Neural progenitor cell (in vitro differentiated cells): ENCODE results near the gene HSPB3. TPM values are rescaled to one million over a fixed set of nuclear protein-coding genes. Genes with fewer than 3 reads are reported as not detected.

Experiments
- DNase-seq: peaks from one replicate; pipeline ENCODE4 v3.0.0-alpha.2; 2016; ENCODE audit warnings: low spot score
- H2AFZ ChIP-seq: fragments of 200-600 bp; sonication (generic); replicated peaks from 2 replicates; pipeline ENCODE4 v1.6.1; 2016; ENCODE audit warnings: antibody characterized with exemption
- H3F3A ChIP-seq: fragments of 200-600 bp; sonication (generic); 2 replicates; pipeline ENCODE4 v1.6.1; 2016; ENCODE audit warnings: antibody characterized with exemption, low read depth
- H3K27ac ChIP-seq: fragments of 200-600 bp; sonication (generic); 2 replicates; pipeline ENCODE4 v1.5.1; 2016; ENCODE audit warnings: mild to moderate bottlenecking
- H3K27me3 ChIP-seq: fragments of 200-600 bp; sonication (generic); 2 replicates; pipeline ENCODE4 v1.6.1; 2016; ENCODE audit warnings: mild to moderate bottlenecking, moderate library complexity
- H3K36me3 ChIP-seq: fragments of 200-600 bp; sonication (generic); 2 replicates; pipeline ENCODE4 v1.5.1; 2016
- H3K4me1 ChIP-seq: fragments of 200-600 bp; sonication (generic); 2 replicates; pipeline ENCODE4 v1.6.1; 2016; ENCODE audit warnings: mixed run types
- H3K4me2 ChIP-seq: fragments of 200-600 bp; sonication (generic); 2 replicates; pipeline ENCODE4 v1.6.1; 2016
- H3K4me3 ChIP-seq: fragments of 200-600 bp; sonication (generic); 2 replicates; pipeline ENCODE4 v1.5.1; 2016
- H3K79me2 ChIP-seq: fragments of 200-600 bp; sonication (generic); 2 replicates; pipeline ENCODE4 v1.6.1; 2016; ENCODE audit warnings: low read depth
- H3K9ac ChIP-seq: fragments of 200-600 bp; sonication (generic); 2 replicates; pipeline ENCODE4 v1.6.1; 2016
- H3K9me3 ChIP-seq: fragments of 200-600 bp; sonication (generic); 2 replicates; pipeline ENCODE4 v1.5.1; 2016; ENCODE audit warnings: low read depth
- H4K20me1 ChIP-seq: fragments of 200-600 bp; sonication (generic); 2 replicates; pipeline ENCODE4 v1.6.1; 2016; ENCODE audit warnings: low read depth
- H3K27ac Mint-ChIP-seq: 3 replicates; pipeline ENCODE4 v1.8.0; 2021; ENCODE audit warnings: mixed read lengths
- H3K27me3 Mint-ChIP-seq: 2 replicates; pipeline ENCODE4 v1.8.0; 2022; ENCODE audit warnings: low read depth, mild to moderate bottlenecking, inconsistent platforms, moderate library complexity, mixed read lengths; ENCODE audit not compliant: insufficient read depth
- H3K36me3 Mint-ChIP-seq: 3 replicates; pipeline ENCODE4 v1.8.0; 2021; ENCODE audit warnings: mixed read lengths
- H3K4me1 Mint-ChIP-seq: 3 replicates; pipeline ENCODE4 v1.8.0; 2021; ENCODE audit warnings: mixed read lengths
- H3K4me3 Mint-ChIP-seq: 3 replicates; pipeline ENCODE4 v1.8.0; 2021; ENCODE audit warnings: mild to moderate bottlenecking, moderate library complexity, mixed read lengths
- H3K9me3 Mint-ChIP-seq: 3 replicates; pipeline ENCODE4 v1.8.0; 2020; ENCODE audit warnings: mixed read lengths
- EZH2 ChIP-seq: fragments of 200-600 bp; sonication (generic); IDR thresholded peaks from 2 replicates; pipeline ENCODE4 v1.6.1; 2017; ENCODE audit warnings: antibody characterized with exemption, mild to moderate bottlenecking, moderate library complexity
- EZH2phosphoT487 ChIP-seq: fragments of 200-600 bp; sonication (generic); IDR thresholded peaks from 2 replicates; pipeline ENCODE4 v1.6.1; 2017; ENCODE audit warnings: antibody characterized with exemption
- total RNA-seq: library from RNA; depleted of rRNA; stranded (reverse); fragments of >200 nt; gene quantifications from 2 replicates; pipeline ENCODE4 v1.2.3, GENCODE V29; 2015; ENCODE audit warnings: low replicate concordance
- TF ChIP-seq, protein P1 (sequence below): fragments of 200-600 bp; sonication (generic); IDR thresholded peaks from 2 replicates; pipeline ENCODE4 v1.5.1; 2017; ENCODE audit warnings: antibody characterized with exemption, mild to moderate bottlenecking

The HSPB3 gene, protein sequence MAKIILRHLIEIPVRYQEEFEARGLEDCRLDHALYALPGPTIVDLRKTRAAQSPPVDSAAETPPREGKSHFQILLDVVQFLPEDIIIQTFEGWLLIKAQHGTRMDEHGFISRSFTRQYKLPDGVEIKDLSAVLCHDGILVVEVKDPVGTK
- total RNA-seq = not detected in 2 replicates

DNA sequence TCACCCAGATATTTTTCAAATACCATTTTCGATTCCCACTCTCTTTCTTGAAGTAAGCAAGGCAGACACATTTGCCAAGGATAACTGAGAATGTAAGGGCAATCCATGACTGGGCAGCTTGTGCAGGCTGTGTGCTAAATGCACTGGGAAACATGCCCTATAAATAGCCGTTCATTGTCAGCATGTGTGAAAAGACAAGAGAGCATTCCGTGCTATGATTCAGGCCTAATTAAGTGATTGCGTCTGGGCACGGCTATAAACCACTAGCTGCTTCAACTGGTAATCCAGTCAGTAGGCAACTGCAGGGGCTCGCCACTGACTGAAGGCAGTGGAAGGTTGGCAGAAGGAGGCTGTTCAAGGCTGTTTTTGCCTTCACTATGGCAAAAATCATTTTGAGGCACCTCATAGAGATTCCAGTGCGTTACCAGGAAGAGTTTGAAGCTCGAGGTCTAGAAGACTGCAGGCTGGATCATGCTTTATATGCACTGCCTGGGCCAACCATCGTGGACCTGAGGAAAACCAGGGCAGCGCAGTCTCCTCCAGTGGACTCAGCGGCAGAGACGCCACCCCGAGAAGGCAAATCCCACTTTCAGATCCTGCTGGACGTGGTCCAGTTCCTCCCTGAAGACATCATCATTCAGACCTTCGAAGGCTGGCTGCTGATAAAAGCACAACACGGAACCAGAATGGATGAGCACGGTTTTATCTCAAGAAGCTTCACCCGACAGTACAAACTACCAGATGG lies at the start of gene HSPB3:
Gene HSPB3, plus strand, starts transcription at position 287 of the 745 bp plus-strand sequence. Its CDS starts 91 bp downstream, at position 378.
- Histone ChIP-seq H3K4me1 (peaks cover 4% of the 10 kb centered on the region), H3K9ac (no peak within 1 kb of the TSS), H3F3A (no peaks in the 10 kb centered on the region), H4K20me1 (no peaks in the 10 kb centered on the region), H3K27ac (no peak within 1 kb of the TSS), H3K36me3 (no peaks in the 10 kb centered on the region), H3K79me2 (no peaks in the 10 kb centered on the region), H2AFZ (no peak within 1 kb of the TSS), H3K4me2 (no peak within 1 kb of the TSS), H3K4me3 (no peak within 1 kb of the TSS), H3K9me3 (no peaks in the 10 kb centered on the region), H3K27me3 (no peaks in the 10 kb centered on the region)
- TF ChIP-seq EZH2phosphoT487 (no peak), EZH2 (no peak)
- TF ChIP-seq, protein P1, sequence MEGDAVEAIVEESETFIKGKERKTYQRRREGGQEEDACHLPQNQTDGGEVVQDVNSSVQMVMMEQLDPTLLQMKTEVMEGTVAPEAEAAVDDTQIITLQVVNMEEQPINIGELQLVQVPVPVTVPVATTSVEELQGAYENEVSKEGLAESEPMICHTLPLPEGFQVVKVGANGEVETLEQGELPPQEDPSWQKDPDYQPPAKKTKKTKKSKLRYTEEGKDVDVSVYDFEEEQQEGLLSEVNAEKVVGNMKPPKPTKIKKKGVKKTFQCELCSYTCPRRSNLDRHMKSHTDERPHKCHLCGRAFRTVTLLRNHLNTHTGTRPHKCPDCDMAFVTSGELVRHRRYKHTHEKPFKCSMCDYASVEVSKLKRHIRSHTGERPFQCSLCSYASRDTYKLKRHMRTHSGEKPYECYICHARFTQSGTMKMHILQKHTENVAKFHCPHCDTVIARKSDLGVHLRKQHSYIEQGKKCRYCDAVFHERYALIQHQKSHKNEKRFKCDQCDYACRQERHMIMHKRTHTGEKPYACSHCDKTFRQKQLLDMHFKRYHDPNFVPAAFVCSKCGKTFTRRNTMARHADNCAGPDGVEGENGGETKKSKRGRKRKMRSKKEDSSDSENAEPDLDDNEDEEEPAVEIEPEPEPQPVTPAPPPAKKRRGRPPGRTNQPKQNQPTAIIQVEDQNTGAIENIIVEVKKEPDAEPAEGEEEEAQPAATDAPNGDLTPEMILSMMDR = no peak
- H3K9me3 Mint-ChIP-seq = peaks cover 1% of the 10 kb centered on the region
- H3K4me3 Mint-ChIP-seq = no peak within 1 kb of the TSS
- no peak for DNase-seq
- no peaks in the 10 kb centered on the region for H3K36me3 Mint-ChIP-seq
- H3K27ac Mint-ChIP-seq = no peak within 1 kb of the TSS
- H3K27me3 Mint-ChIP-seq = no peaks in the 10 kb centered on the region
- H3K4me1 Mint-ChIP-seq = peaks cover 27% of the 10 kb centered on the region

DNA sequence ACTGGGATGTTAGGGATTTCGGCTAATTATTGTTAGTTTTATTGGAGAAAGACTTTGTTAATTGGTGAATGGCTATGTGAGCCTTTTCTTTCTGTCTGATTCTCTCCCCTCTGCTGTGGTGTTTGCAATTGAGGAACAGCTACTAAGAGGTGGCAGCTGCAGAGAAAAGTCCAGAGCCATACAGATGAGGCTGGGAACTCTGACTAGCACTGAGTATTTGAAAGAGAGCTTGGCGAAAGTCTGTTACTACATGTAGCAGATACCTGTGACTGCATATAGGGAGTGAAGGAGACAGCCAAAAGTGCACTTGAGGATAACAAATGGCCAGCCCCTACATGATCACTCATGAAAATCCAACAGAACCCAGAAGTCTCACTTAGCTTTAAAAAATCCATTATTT lies 44.3 kb upstream of the HSPB3 start:
- Histone ChIP-seq H4K20me1 (no peaks in the 10 kb centered on the region), H3K27ac (no peak overlapping the region), H3K4me3 (no peak overlapping the region), H3K9ac (no peak overlapping the region), H3F3A (no peaks in the 10 kb centered on the region), H3K27me3 (no peaks in the 10 kb centered on the region), H3K4me2 (no peak overlapping the region), H3K36me3 (no peaks in the 10 kb centered on the region), H3K9me3 (no peaks in the 10 kb centered on the region), H3K4me1 (peaks cover 4% of the 10 kb centered on the region), H3K79me2 (no peaks in the 10 kb centered on the region), H2AFZ (peak overlapping the region; percentile 44)
- Mint-ChIP-seq H3K9me3 (no peaks in the 10 kb centered on the region), H3K27ac (no peak overlapping the region), H3K4me1 (peaks cover 2% of the 10 kb centered on the region), H3K36me3 (no peaks in the 10 kb centered on the region), H3K27me3 (peaks cover 2% of the 10 kb centered on the region), H3K4me3 (no peak overlapping the region)
- DNase-seq = no peak
- TF ChIP-seq EZH2 = no peak
- TF ChIP-seq EZH2phosphoT487 = no peak
- TF ChIP-seq, protein P1 = no peak

DNA sequence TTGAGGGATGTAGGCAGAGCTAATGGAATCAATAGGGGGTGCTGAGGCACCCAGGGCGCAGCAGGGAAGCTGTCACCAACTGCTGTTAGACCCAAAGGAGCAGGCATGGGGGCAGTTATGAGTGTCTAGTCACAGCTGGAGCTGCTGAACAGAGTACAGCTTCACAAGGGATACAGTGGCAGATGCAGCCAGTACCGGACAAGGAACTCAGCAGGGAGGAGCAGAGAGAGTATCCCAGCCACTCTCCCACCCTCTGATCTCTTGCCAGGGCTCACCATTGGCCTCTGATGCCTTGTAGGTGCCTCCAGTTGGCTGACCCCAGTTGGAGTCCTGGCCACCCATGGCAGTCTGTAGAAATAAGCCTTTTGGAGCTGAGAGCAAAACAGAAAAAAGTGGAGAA lies 42.6 kb upstream of the HSPB3 start:
- Histone ChIP-seq H2AFZ (no peak overlapping the region), H3K9me3 (no peaks in the 10 kb centered on the region)

More for the DNA sequence above, 42.6 kb upstream of the HSPB3 start:
- Histone ChIP-seq H3K4me1 (peaks cover 4% of the 10 kb centered on the region), H3K36me3 (no peaks in the 10 kb centered on the region), H3K27ac (no peak overlapping the region), H3K27me3 (no peaks in the 10 kb centered on the region), H4K20me1 (no peaks in the 10 kb centered on the region), H3F3A (no peaks in the 10 kb centered on the region), H3K4me3 (no peak overlapping the region), H3K4me2 (no peak overlapping the region), H3K9ac (no peak overlapping the region), H3K79me2 (no peaks in the 10 kb centered on the region)
- H3K9me3 Mint-ChIP-seq = no peaks in the 10 kb centered on the region
- no peaks in the 10 kb centered on the region for H3K36me3 Mint-ChIP-seq
- H3K27ac Mint-ChIP-seq = no peak overlapping the region
- H3K4me1 Mint-ChIP-seq = peaks cover 2% of the 10 kb centered on the region
- no peak for DNase-seq
- TF ChIP-seq EZH2 (no peak), EZH2phosphoT487 (no peak)
- TF ChIP-seq, protein P1 = no peak
- H3K27me3 Mint-ChIP-seq = peaks cover 2% of the 10 kb centered on the region
- H3K4me3 Mint-ChIP-seq = no peak overlapping the region
